Fibroblast of the conjunctiva (primary cell): ENCODE data around the gene CPM.

Experiments
- DNase-seq: peaks from one replicate; pipeline ENCODE4 v3.0.0-alpha.2; 2010; ENCODE audit warnings: low read depth

CPM gene

DNA sequence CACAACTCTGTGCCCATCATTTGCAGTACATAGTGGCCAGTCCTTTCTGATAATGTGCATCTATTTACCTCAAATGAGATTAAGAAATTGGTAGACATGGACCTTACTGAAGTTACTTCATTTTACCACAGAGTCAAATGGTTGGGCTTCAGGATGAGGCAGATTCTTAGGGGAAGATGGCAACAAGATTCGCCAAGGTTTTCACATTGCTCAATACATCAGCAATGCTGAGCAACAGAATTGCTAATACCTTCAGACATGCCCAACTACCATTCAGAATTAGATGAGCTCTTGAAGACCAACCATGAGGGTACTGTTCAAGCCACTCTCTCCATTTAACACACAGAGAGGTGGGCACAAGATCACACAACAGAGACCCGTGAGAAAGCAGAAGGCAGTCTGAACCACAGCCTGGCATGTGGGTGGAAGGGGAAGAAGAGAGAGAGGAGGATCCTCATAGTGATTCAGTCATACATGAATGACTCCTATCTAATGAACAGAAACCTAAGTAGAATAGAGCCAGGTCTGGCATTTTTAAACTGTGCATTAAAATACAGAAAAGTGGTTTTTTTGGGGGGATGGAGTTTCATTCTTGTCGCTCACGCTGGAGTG, 28.5 kb downstream of the CPM start:
- DNase-seq, result no peak

DNA sequence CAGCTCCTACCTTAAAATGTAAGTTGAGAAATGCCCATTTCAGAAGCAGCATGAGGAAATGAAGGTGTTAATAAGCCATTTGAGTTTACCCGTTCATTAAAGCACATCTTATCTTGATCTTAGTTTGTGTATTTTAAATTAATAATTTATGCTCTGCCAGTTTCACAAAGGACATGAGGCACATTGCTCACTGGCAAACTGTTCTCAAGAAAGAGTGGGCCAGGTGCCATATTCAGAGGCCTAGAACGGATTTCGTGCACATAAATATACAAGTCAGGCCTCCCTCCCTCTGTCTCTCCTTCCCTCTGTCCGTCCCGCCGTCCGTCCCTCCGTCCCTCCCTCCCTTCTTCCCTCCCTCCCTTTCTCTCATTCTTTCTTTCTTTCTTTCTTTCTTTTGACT, 29.5 kb downstream of the CPM start:
- DNase-seq, result no peak

DNA sequence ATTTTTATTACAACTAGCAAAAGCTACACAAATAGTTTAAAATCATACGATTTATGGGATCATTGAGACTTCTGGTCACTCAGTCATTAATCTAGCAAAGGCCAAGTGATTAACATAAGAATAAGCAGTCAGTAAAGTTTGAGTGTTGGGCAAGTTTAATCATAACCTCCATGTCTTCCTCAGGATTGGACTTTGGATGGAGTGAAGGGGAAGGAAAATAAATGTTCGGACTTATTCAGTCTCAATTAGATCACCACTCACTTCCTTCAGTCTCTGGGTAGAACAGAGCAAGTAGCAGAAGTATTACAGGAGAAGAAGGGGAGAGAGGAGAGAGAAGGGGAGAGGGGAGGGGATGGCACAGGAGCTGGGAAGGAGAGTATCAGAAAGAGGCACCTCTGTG, 31.4 kb downstream of the CPM start:
- no peak for DNase-seq

DNA sequence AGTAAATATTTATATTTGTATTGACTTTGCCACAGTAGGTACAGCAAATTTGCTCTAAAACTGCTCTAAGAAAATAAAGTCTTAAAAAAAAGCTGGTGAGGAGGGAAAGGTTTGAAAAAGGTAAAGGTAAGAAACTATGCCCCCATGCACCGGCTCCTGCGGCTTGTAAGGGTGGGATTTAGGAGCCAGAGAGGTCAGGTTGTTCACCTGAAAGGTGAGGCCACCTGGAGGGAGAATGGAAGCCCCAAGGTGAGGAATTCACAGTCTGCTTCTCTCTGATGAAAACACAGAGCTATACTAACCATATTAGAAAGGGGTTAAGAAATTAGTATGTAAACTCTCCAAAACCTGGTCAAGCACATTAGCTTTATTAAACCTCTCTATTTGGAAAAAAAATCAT, 31.8 kb downstream of the CPM start:
- no peak for DNase-seq

DNA sequence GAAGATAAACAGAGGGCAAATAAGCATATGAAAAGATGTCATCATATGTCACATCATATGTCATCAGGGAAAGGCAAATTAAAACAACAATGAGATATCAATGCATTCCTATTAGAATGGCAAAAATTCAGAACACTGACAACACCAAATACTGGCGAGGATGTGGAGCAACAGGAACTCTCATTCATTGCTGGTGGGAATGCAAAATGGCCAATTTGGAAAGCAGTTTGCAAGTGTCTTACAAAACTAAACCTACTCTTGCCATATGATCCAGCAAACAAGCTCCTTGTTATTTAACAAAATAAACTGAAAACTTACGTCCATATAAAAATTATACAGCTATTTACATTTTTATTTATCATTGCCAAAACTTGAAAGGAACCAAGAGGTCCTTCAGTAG, 32.7 kb downstream of the CPM start:
- no peak for DNase-seq

DNA sequence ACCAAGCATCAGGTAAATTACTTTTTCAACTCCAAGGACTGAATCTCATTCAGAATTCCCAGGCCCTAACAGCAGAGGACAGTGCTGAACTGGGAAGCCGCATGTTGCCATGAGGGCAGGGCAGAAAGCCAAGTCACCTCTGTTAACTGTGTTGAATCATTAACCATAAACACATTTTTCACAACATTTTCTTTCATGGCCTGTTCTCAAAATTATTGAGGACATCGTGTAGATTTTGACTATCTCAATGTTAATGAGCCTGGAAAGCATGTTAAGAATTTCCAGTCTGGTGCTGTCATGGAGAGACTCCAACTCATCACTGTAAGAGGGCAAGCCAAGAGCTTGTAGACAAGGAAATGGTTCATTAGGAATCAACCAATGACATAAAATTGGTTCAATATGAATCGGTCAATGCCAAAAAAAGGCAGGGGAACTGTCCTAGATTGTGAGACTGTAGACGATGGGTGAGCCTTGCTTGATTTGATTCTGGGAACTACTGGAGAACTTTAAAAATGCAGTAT, 33.7 kb downstream of the CPM start:
- DNase-seq, result peak; percentile 67

DNA sequence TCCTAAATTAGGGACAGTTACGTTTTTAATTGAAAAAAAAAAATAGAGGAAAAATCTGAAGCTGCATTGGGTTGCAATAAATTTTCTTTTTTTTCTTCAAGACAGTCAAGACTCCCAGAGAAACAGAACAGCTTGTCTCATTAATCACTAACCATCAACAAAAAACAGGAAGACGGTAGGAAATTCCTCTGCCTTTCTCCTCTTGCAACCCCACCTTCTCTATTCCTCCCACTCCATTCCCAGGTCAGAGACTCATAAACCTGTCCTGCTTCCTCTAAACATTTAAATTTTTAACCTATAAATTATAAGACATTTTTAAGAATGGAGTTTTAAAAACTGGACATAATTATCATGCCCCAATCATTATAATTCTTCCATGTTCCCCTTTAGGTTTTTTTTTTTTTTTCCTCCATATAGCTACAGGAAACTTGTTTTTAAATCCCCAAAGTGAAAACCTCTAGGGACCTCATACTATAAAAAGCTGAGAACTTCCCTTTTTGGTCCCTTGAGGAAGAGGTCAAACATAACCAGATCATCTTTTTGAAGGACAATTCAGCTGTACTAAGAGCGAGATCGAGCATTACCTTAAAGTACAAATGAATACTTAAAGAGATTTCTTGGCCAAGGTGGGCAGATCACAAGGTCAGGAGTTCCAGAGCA, 36.0 kb downstream of the CPM start:
- DNase-seq, result no peak

DNA sequence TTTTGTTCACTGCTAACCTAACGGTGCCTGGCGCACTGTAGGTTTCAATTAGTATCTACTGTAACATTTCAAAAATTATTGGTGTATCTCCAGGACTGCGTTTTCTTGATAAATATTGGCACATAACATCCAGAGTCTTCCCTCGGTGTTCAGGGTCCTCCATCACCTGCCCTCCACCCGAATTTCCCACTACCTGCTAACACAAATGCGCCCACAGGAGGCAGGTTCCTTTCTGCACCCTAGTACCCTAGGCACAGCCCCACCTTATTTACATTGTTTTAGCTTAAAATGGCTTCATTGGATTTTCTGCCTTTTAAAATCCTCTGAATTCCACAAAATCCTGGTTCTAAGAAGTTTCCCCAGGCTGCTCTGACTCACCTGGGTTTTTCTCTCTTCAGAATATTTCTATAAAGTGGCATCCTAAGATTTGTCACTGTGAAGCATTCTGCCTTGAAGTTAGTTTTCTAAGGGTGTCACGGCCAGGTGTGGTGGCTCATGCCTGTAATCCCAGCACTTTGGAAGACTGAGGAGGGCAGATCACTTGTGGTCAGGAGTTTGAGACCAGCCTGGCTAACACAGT, 38.6 kb downstream of the CPM start:
- no peak for DNase-seq

DNA sequence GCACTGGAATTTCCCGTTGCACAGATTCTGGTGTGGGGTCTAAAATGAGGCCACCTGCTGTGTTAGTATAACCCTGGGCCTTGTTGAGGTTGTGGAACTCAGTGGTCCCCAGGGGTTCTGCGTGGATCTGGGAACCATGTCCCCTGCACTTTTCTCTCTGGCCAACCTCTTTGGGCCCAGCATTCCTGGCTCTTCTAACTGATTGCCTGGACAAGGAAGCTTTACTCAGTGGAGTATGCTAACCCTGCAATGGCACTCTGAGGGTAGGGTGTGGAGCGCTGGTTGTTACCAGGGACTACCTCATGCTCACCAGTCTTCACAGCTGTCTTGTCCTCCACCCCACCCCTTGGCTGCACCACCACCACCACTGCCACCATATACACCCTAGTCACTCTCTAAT, 39.2 kb downstream of the CPM start:
- no peak for DNase-seq

DNA sequence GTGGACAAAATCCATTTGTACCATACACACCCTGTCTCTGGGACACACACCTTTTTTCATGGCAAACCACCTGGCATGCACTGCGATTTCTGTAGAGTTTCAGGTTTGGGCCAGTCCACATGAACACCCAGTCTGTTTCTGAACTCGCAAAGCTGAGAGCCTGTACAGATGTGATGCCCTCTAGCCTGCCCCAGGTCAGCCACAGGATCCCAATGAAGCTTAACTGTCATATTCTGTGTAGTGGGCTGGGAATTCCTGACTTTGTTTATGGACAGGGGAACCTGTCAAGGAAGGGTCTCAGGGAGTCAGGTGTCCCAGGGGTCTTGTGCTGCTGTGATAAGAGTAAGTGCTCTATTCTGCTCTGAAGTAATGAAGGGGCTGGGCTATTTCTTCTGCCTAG, 39.8 kb downstream of the CPM start:
- DNase-seq, result no peak

DNA sequence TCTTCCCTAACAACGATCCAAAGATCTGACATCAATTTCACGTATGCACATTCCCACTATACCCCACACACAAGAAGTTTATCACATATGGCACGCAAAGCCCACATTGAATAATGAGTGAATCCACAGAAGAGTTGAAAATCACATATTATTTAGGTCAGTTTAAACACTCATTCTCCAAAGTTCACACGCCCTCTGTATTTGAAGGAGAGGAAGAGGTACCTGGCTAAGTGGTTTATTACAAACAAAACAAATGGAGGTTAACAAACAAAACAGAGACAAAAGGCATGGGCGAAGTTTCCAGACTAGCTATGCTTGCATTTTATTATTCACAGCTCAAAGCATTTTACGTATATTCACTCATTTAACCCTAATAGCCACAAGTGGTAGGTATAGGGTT, 41.8 kb downstream of the CPM start:
- DNase-seq, result no peak

DNA sequence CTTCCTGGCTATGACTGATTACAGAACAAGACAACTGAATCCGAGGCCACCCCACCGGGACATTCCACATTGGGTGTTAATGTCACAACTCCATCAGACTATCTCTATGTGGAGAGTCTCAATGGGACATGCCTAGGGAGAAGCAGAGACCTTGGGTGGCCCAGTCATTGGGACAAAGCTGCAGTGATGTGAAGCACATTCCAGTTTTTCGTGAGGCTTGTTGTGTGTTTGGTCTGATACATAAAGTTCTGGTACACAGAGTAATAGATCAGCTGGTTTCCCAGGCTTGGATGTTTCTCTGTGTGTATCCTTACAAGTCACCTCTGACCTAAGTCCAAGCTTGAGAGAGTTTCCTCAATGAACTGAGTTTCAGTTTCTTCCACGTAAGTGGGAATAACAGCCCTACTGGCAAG, 42.3 kb downstream of the CPM start:
- DNase-seq, result no peak

DNA sequence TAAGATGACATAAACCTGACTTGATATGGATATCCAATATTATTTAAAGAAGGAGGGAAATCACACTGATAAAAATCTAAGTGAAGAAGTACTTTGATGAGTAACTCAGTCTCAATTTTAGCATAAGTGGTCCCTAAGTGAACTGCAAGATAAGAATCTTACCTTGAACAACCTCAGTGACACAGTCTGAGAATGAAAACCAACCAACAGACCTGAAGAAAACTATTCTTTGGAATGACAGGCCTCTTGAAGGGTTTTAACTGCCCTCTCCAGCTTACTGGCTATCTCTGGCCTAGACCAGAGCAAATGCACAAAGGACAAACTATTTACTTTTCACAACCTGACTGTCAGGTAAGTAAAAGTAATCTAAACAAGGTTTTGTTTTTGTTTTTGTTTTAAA, 44.7 kb downstream of the CPM start:
- DNase-seq, result no peak

DNA sequence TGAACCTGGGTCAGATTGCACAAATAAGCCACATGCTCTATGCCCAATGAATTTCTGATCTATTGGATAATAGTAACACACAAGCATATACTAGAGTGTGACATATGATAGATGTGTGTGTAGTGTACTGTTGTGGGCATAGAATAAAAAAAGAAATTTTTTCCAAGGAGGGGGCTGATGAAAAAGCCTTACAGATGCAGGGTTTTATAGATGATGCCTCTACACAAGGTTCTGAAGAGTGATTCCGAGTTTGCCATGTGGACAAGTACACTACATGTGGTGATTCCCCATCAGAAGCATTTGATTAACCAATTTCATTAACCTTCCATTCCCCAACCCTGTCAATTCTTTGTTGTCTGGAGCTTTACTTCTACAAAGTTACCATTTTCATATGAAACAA, 45.3 kb downstream of the CPM start:
- no peak for DNase-seq

DNA sequence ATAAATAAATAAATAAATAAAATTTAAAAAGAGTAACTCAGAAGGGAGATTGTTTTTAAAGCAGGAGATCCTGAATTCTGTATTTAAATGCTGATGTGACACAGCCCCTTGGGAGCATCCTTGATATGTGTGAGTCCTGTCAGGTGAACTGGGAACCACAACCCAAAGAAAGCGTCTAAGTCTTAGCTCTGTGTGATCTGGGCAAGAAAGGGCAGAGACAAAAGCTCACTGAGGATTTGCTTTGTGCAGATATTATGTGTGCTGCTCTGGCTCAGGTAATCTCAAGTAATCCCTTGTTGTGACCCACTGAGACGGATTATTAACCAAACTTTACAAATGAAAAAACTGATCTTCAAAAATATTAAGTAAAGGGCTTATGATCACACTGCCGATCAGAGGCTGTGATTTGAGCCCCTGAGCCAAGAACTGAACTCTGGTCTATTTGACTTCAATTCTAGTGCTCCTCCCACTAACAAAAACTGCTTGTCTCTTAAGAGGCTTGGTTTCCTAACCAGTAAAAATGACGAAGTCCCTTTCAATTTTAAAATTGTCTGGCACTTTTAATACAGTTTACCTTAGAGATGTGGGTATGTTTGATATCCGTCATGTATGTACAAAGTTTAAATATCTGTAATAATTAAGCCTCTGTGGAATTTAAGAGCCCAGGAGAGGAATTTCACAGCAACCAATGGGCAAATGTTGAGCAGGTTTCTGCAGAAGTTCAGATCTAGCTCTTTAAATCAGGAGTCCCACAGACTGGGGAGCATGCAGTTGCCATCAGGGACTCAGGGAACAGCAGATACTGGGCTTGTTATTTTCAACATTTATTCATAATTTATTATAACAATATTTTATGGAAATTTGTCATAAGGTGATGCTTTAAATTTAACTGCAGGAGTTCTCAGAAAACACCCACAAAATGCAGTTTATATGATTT, 46.1 kb downstream of the CPM start:
- DNase-seq, result no peak

DNA sequence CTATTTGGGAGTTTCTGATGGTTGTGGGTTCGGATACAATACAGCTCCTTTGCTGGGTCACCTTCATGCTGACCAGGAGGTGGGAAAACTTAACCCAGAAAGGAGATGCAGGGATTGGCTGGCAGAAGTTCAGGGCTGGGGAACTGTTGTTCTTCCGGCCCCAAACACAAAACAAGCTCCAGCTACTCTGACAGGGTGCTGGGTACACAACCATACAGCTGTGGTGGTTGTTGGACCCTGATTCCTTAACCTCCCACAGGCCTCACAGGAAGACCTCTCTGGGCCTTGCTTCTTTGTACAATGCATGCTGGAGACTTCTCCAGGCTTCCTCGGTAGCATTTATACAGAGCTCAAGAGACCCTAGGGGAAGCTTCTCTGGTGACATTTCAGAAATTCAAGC, 47.6 kb downstream of the CPM start:
- DNase-seq, result no peak

DNA sequence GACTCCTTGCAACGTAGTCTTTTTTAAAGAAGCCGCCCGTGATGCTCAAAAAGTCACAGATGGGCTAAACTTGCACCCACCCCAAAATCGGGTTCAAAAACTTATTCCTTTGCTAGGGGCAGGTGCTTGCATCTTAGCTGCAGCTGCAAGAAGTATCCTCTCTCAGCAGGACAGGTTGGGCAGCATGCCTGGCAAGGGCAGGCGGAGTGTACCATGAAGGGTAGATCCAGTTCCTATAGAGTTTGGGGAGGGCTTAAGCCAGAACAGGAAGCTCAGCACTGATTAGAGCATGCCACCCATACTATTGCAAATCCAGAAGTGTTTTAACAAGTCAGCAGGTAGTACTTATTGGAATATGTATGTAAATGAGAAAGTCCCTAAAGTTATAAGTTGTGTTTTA, 48.7 kb downstream of the CPM start:
- no peak for DNase-seq

DNA sequence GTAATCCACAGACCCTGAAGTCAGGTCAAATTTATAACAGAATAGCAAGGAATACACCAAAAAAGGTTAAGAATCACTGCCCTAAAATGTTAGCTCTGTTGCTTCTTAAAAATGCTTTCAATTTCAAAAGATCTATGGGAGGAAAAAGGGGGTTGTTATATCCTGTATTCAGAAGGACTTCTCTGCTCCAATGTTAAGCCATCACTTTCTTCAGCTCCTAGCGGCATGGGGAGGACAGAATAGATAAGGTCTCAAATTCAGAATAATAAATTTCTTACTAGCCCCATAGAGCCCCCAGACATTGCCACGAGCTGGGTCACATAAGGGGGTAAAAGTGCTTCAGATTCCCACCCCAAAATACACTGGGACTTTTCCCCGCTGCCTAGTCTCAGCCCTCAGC, 49.8 kb downstream of the CPM start:
- no peak for DNase-seq

DNA sequence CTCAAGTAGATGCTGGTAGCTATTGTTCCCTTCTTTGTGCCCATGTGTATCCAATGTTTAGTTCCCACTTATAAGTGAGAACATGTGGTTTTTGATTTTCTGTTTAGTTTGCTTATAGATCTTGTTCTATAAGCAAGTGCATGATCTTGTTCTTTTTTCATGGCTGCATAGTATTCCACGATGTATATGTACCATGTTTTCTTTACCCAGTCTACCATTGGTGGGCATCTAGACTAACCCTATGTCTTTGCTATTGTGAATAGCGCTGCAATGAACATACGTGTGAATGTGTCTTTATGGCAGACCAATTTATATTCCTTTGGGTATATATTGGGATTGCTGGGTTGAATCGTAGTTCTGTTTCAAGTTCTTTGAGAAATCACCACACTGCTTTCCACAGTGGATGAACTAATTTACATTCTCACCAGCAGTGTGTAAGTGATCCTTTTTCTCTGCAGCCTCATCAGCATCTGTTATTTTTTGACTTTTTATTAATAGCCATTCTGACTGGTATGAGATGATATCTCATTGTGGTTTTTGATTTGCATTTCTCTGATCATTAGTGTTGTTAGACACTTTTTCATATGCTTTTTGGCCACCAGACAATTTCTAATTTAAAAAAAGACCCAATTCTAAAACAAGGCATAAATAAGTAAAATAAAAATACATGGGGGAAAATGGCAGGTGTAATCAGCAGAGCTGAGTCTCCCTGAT, 50.6 kb downstream of the CPM start:
- no peak for DNase-seq

DNA sequence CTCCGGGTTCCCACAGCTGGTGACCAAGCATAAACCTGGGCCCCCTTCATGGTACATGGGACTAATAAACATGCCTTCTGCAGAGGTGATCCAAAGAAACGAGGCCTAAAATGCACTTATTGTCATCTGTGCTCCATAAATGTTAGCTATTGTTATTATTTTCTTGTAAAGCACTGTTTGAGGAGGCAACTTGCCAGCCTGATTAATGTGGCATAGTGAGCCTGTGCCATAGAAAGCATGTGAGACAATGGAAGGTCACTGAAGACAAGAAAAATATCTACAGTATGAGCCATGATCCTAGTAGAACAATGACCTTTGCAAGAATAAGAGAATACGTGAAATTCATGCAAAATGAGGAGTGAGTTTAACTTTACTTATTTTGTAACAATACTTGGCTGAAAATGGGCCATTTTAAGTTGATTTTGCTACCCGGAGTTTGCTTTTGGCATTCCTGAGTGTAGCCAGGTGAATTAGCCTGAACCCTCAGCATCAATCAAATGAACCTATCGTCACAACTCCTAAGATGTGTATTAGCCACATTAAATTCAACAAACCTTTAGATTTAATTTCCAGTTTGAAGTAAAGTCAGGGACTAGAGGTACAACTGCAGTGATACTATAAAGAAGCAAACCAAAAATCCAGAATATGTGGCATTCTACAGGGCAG, 52.2 kb downstream of the CPM start:
- DNase-seq, result no peak

DNA sequence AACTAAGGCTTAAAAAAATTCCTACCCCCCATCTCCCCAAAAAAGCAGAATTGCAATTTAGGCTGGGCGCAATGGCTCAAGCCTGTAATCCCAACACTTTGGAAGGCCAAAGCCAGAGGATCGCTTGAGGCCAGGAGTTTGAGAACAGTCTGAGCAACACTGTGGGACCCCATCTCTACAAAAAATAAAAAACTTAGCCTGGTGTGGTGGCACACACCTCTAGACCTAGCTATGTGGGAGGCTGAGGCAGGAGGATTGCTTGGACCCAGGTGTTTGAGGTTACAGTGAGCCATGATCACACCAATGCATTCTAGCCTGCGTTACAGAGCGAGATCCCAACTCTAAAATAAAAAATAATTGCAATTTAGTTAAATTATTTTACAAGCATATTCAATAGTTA, 54.1 kb downstream of the CPM start:
- no peak for DNase-seq
